ENCODE data around the gene ZNF777. TPM values are rescaled to one million over a fixed set of nuclear protein-coding genes. Genes with fewer than 3 reads are reported as not detected.

Gene ZNF777
- total RNA-seq, 1 donor from 2014 or later: 20.3 TPM

DNA sequence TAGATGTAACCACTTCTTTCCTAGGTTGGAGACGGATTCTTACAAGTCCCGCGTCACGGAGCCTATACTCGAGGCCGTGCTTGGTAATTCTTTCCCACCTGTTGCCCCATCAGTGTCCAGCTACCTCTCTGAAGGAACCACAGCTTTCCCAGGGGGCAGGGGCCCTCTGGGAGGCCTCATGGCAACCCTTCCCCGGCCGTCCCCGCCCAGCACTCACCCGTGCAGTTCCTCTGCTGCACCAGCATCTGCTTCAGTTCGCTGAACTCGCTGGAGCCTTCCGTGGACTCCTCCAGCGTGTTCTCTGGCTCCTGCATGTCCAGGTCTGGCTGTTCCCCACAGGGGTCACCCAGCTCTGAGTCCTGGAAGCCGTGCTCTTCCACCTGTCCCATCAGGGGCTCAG lies 24.5 kb downstream of the ZNF777 start:
- Mint-ChIP-seq H3K36me3 (ENCODE audit: insufficient read depth) (peaks cover 19% of the 10 kb centered on the region), H3K27ac (no peak overlapping the region), H3K4me1 (ENCODE audit: low read depth) (no peaks in the 10 kb centered on the region), H3K9me3 (ENCODE audit: low read depth) (no peaks in the 10 kb centered on the region), H3K4me3 (ENCODE audit: low read depth) (no peak overlapping the region), H3K27me3 (no peaks in the 10 kb centered on the region)
- DNase-seq (ENCODE audit: low spot score, unreplicated experiment): no peak
- TF ChIP-seq, protein P1, sequence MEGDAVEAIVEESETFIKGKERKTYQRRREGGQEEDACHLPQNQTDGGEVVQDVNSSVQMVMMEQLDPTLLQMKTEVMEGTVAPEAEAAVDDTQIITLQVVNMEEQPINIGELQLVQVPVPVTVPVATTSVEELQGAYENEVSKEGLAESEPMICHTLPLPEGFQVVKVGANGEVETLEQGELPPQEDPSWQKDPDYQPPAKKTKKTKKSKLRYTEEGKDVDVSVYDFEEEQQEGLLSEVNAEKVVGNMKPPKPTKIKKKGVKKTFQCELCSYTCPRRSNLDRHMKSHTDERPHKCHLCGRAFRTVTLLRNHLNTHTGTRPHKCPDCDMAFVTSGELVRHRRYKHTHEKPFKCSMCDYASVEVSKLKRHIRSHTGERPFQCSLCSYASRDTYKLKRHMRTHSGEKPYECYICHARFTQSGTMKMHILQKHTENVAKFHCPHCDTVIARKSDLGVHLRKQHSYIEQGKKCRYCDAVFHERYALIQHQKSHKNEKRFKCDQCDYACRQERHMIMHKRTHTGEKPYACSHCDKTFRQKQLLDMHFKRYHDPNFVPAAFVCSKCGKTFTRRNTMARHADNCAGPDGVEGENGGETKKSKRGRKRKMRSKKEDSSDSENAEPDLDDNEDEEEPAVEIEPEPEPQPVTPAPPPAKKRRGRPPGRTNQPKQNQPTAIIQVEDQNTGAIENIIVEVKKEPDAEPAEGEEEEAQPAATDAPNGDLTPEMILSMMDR (IDR thresholded peaks at IDR 0.05; ENCODE audit: unreplicated experiment): no peak

DNA sequence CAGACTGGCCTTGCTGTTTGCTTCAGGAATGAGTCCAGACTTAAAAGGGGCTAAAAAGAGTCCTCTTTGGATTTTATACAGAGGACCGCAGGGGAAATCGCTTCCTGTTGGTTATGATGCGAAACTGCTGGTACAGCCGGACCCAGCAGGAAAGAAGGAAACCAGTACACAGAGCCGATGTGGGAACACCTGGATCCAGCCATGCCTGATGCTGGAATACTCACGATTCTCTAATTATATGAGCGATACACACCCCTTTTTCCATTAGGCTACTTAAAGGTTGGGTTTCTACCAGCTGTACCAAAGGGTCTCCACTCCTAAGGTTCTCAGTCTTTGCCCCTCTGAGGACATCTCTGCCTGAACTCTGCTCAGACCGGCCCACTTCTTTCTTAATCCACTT lies 27.7 kb downstream of the ZNF777 start:
- no peaks in the 10 kb centered on the region for H3K9me3 Mint-ChIP-seq (ENCODE audit: low read depth)
- TF ChIP-seq, protein P1 (IDR thresholded peaks at IDR 0.05; ENCODE audit: unreplicated experiment): no peak
- peaks cover 31% of the 10 kb centered on the region for H3K36me3 Mint-ChIP-seq (ENCODE audit: insufficient read depth)
- H3K27me3 Mint-ChIP-seq: no peaks in the 10 kb centered on the region
- H3K4me3 Mint-ChIP-seq (ENCODE audit: low read depth): no peak overlapping the region
- no peak overlapping the region for H3K27ac Mint-ChIP-seq
- DNase-seq (ENCODE audit: low spot score, unreplicated experiment): no peak
- H3K4me1 Mint-ChIP-seq (ENCODE audit: low read depth): no peaks in the 10 kb centered on the region

- Mint-ChIP-seq H3K36me3 (ENCODE audit: insufficient read depth) (peaks cover 31% of the 10 kb centered on the region), H3K27me3 (no peaks in the 10 kb centered on the region), H3K27ac (no peak overlapping the region), H3K4me3 (ENCODE audit: low read depth) (no peak overlapping the region), H3K4me1 (ENCODE audit: low read depth) (no peaks in the 10 kb centered on the region), H3K9me3 (ENCODE audit: low read depth) (no peaks in the 10 kb centered on the region)
- TF ChIP-seq, protein P1 (IDR thresholded peaks at IDR 0.05; ENCODE audit: unreplicated experiment): no peak
- DNase-seq (ENCODE audit: low spot score, unreplicated experiment): no peak
Measured at GRCh38 chr7:149432121-149432691, 28.7 kb downstream of the ZNF777 start.

DNA sequence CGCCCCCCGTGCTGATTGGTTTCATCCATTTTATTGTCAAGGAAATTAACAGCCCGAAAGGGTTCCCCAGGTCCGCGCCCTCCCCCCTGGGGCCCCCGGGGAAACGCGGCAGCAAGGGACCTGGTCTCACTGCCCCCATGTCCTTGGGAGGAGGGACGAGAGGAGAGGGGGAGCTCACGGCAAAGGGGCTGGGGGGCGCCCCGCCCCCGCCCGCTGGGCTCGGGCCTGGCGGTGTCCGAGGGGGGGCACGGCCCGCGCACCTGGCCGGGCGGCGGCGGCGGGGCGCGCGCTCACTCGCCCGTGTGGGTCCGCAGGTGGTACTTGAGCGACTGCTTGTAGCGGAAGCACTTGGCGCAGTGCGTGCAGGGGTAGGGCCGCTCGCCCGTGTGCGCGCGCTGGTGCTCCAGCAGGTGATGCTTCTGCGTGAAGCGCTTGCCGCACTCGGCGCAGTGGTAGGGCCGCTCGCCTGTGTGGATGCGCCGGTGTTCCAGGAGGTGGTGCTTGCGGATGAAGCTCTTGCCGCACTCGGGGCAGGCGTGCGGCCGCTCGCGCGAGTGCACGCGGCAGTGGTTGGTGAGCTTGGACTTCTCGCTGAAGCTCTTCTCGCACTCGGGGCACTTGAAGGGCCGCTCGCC lies 29.3 kb downstream of the ZNF777 start:
- H3K27ac Mint-ChIP-seq: no peak overlapping the region
- peaks cover 31% of the 10 kb centered on the region for H3K36me3 Mint-ChIP-seq (ENCODE audit: insufficient read depth)
- no peaks in the 10 kb centered on the region for H3K4me1 Mint-ChIP-seq (ENCODE audit: low read depth)
- H3K27me3 Mint-ChIP-seq: no peaks in the 10 kb centered on the region
- DNase-seq (ENCODE audit: low spot score, unreplicated experiment): no peak
- TF ChIP-seq, protein P1 (IDR thresholded peaks at IDR 0.05; ENCODE audit: unreplicated experiment): no peak
- no peak overlapping the region for H3K4me3 Mint-ChIP-seq (ENCODE audit: low read depth)
- H3K9me3 Mint-ChIP-seq (ENCODE audit: low read depth): no peaks in the 10 kb centered on the region

- Mint-ChIP-seq H3K27me3 (no peaks in the 10 kb centered on the region), H3K36me3 (ENCODE audit: insufficient read depth) (peaks cover 31% of the 10 kb centered on the region), H3K4me3 (ENCODE audit: low read depth) (no peak overlapping the region), H3K27ac (no peak overlapping the region), H3K4me1 (ENCODE audit: low read depth) (no peaks in the 10 kb centered on the region), H3K9me3 (ENCODE audit: low read depth) (no peaks in the 10 kb centered on the region)
- no peak for DNase-seq (ENCODE audit: low spot score, unreplicated experiment)
- TF ChIP-seq, protein P1 (IDR thresholded peaks at IDR 0.05; ENCODE audit: unreplicated experiment): no peak
Measured at GRCh38 chr7:149430192-149430591, 30.7 kb downstream of the ZNF777 start.

All from progenitor cell of endocrine pancreas (in vitro differentiated cells).